Measurements from ENCODE around the gene MALAT1. TPM values are rescaled to one million over a fixed set of nuclear protein-coding genes. Genes with fewer than 3 reads are reported as not detected.
"Not testable (repeated sequence)": the region's sequence is repeated elsewhere in the genome, so short reads cannot be mapped to it uniquely, and the experiment has no call there.

MALAT1 gene
- total and polyA plus RNA-seq, 5 experiments from 2014 or later, result 1,355 to 30,085 (median 3,419) TPM

GRCh38 chr11:65512311-65512710 is 13.5 kb downstream of the MALAT1 start:
- H3K36me3 Mint-ChIP-seq, H3K4me3 Mint-ChIP-seq, DNase-seq, H3K9me3 Mint-ChIP-seq, ATAC-seq, H3K27me3 Mint-ChIP-seq, H3K27ac Mint-ChIP-seq: not testable (repeated sequence)
- POLR2A ChIA-PET, result interaction anchor here (0.7 to 17.3 kb wide), 7 partner anchors 10 to 472 kb away, joined by 3 to 959 read pairs (median 6); partner anchors contain the start of gene MALAT1
- H3K4me1 Mint-ChIP-seq, result peaks cover 21 to 38% (median 24%) of the 10 kb centered on the region in 4 donors

- POLR2A ChIA-PET, result interaction anchor here (0.7 to 2.4 kb wide), 4 partner anchors 12 to 40 kb away, joined by 3 to 15 read pairs (median 4); partner anchors contain the start of gene MALAT1
- DNase-seq (no peak), ATAC-seq (peak; percentile 29 to 58)
- H3K9me3 Mint-ChIP-seq, result no peaks in the 10 kb centered on the region
- peaks cover 0 to 2% (median 0%) of the 10 kb centered on the region in 3 donors for H3K36me3 Mint-ChIP-seq
- H3K27ac Mint-ChIP-seq, result peak overlapping the region; percentile 31 to 91 (median 64)
- peak overlapping the region in 1 of 10 donors; percentile 75 for H3K4me3 Mint-ChIP-seq
- peaks cover 0 to 1% (median 0%) of the 10 kb centered on the region in 5 donors for H3K27me3 Mint-ChIP-seq
- H3K4me1 Mint-ChIP-seq, result peaks cover 0 to 11% (median 10%) of the 10 kb centered on the region in 4 donors
Measured at GRCh38 chr11:65516135-65516968, 17.5 kb downstream of the MALAT1 start.

- H3K27me3 Mint-ChIP-seq, H3K9me3 Mint-ChIP-seq, H3K4me3 Mint-ChIP-seq, DNase-seq, H3K36me3 Mint-ChIP-seq, ATAC-seq: not testable (repeated sequence)
- POLR2A ChIA-PET, result interaction anchor here (0.7 to 1.0 kb wide), 6 partner anchors 22 to 251 kb away, joined by 3 to 8 read pairs (median 4); partner anchors contain the start of gene DPF2
- peak overlapping the region in 1 of 10 donors; percentile 20 for H3K27ac Mint-ChIP-seq
- peaks cover 26 to 38% (median 31%) of the 10 kb centered on the region in 4 donors for H3K4me1 Mint-ChIP-seq
Measured at GRCh38 chr11:65518941-65519549, 20.2 kb downstream of the MALAT1 start.

GRCh38 chr11:65521777-65522521 is 23.1 kb downstream of the MALAT1 start:
- H3K4me3 Mint-ChIP-seq, result peak overlapping the region; percentile 71 to 96 (median 88)
- not testable (repeated sequence) for H3K27me3 Mint-ChIP-seq, H3K36me3 Mint-ChIP-seq, ATAC-seq, H3K9me3 Mint-ChIP-seq
- peak overlapping the region; percentile 90 to 99 (median 96) for H3K27ac Mint-ChIP-seq
- peaks cover 27 to 48% (median 47%) of the 10 kb centered on the region in 4 donors for H3K4me1 Mint-ChIP-seq
- peak in 7 of 10 donors; percentile 50 to 68 (median 57) for DNase-seq
- POLR2A ChIA-PET, result interaction anchor here (0.9 to 1.3 kb wide), 5 partner anchors 12 to 106 kb away, joined by 3 to 4 read pairs (median 3); no protein-coding TSS in a partner anchor

GRCh38 chr11:65522718-65523630 is 24.1 kb downstream of the MALAT1 start:
- H3K4me3 Mint-ChIP-seq, result peak overlapping the region; percentile 71 to 96 (median 88)
- ATAC-seq (peak; percentile 52 to 60), DNase-seq (peak in 5 of 10 donors; percentile 39 to 69 (median 51))
- POLR2A ChIA-PET, result interaction anchor here (0.5 to 4.4 kb wide), 9 partner anchors 16 to 53 kb away, joined by 3 to 69 read pairs (median 7); partner anchors contain the start of genes EHBP1L1 and MALAT1
- H3K27me3 Mint-ChIP-seq, H3K9me3 Mint-ChIP-seq: not testable (repeated sequence)
- H3K4me1 Mint-ChIP-seq, result peaks cover 29 to 53% (median 51%) of the 10 kb centered on the region in 4 donors
- H3K27ac Mint-ChIP-seq, result peak overlapping the region; percentile 90 to 99 (median 95)
- H3K36me3 Mint-ChIP-seq, result peaks cover 0 to 14% (median 0%) of the 10 kb centered on the region in 3 donors

GRCh38 chr11:65523631-65523968 is 24.8 kb downstream of the MALAT1 start:
- Mint-ChIP-seq H3K36me3 (peaks cover 0 to 15% (median 0%) of the 10 kb centered on the region in 3 donors), H3K4me3 (peak overlapping the region; percentile 71 to 96 (median 88)), H3K27ac (peak overlapping the region; percentile 90 to 99 (median 95)), H3K4me1 (peaks cover 29 to 55% (median 52%) of the 10 kb centered on the region in 4 donors)
- DNase-seq, result peak in 1 of 10 donors; percentile 12
- ATAC-seq, result peak; percentile 8 to 14
- not testable (repeated sequence) for H3K9me3 Mint-ChIP-seq, H3K27me3 Mint-ChIP-seq
- POLR2A ChIA-PET, result interaction anchor here (0.5 to 4.4 kb wide), 10 partner anchors 15 to 335 kb away, joined by 3 to 69 read pairs (median 12); partner anchors contain the start of genes CFL1, EHBP1L1, FAM89B and MALAT1

- peaks cover 34 to 60% (median 57%) of the 10 kb centered on the region in 4 donors for H3K4me1 Mint-ChIP-seq
- POLR2A ChIA-PET, result interaction anchor here (0.5 to 4.4 kb wide), 23 partner anchors 13 to 390 kb away, joined by 3 to 69 read pairs (median 5); partner anchors contain the start of genes CFL1, DPF2, EHBP1L1 and FAM89B
- H3K36me3 Mint-ChIP-seq, result peaks cover 0 to 20% (median 0%) of the 10 kb centered on the region in 3 donors
- H3K4me3 Mint-ChIP-seq, result peak overlapping the region; percentile 71 to 96 (median 88)
- H3K9me3 Mint-ChIP-seq, result no peaks in the 10 kb centered on the region
- H3K27me3 Mint-ChIP-seq, result no peaks in the 10 kb centered on the region
- peak; percentile 15 to 29 for ATAC-seq
- DNase-seq, result peak in 3 of 10 donors; percentile 32 to 67 (median 52)
- peak overlapping the region; percentile 90 to 99 (median 95) for H3K27ac Mint-ChIP-seq
Measured at GRCh38 chr11:65524014-65524740, 25.3 kb downstream of the MALAT1 start.

GRCh38 chr11:65524741-65525545 is 26.1 kb downstream of the MALAT1 start, which contains the start of gene SCYL1:
SCYL1 (plus strand) TSS chr11:65525083; CDS start chr11:65525154, 71 bp downstream.
- Mint-ChIP-seq H3K27ac (peak within 1 kb of the TSS; percentile 90 to 99 (median 95)), H3K4me3 (peak within 1 kb of the TSS; percentile 77 to 96 (median 88))

GRCh38 chr11:65525546-65526480 is 27.0 kb downstream of the MALAT1 start:
- ATAC-seq, result peak in 1 of 2 donors; percentile 11
- no peaks in the 10 kb centered on the region for H3K27me3 Mint-ChIP-seq
- H3K27ac Mint-ChIP-seq, result peak overlapping the region in 8 of 10 donors; percentile 49 to 92 (median 76)
- POLR2A ChIA-PET, result interaction anchor here (0.6 to 4.4 kb wide), 24 partner anchors 13 to 392 kb away, joined by 3 to 69 read pairs (median 5); partner anchors contain the start of genes DPF2, EHBP1L1, FAM89B and MALAT1
- DNase-seq, result peak in 1 of 10 donors; percentile 19
- peaks cover 0 to 27% (median 6%) of the 10 kb centered on the region in 3 donors for H3K36me3 Mint-ChIP-seq
- H3K4me1 Mint-ChIP-seq, result peaks cover 38 to 74% (median 66%) of the 10 kb centered on the region in 4 donors
- peak overlapping the region; percentile 77 to 94 (median 87) for H3K4me3 Mint-ChIP-seq
- H3K9me3 Mint-ChIP-seq, result no peaks in the 10 kb centered on the region

More at GRCh38 chr11:65524741-65525545, 26.1 kb downstream of the MALAT1 start, which contains the start of gene SCYL1:
- Mint-ChIP-seq H3K36me3 (peaks cover 0 to 20% (median 2%) of the 10 kb centered on the region in 3 donors), H3K9me3 (no peaks in the 10 kb centered on the region), H3K4me1 (peaks cover 36 to 66% (median 61%) of the 10 kb centered on the region in 4 donors), H3K27me3 (no peaks in the 10 kb centered on the region)
- POLR2A ChIA-PET, result interaction anchor here (0.6 to 4.4 kb wide), 27 partner anchors 14 to 391 kb away, joined by 3 to 69 read pairs (median 5); partner anchors contain the start of genes CFL1, DPF2, EHBP1L1 and FAM89B
- DNase-seq, result peak; percentile 68 to 91 (median 80)
- ATAC-seq, result peak; percentile 64 to 73
